HepG2 (cell line): ENCODE measurements around the gene ENTREP3.

Experiments
- CEBPG ChIP-seq: IDR thresholded peaks from 2 replicates; pipeline ENCODE4 v1.6.1; 2016
- CTCF ChIP-seq: sonication (generic); formaldehyde crosslinking; IDR thresholded peaks from 2 replicates; pipeline ENCODE4 v1.5.0; 2020; ENCODE audit warnings: mild to moderate bottlenecking, missing genetic modification reagents, moderate library complexity
- FOXP1 ChIP-seq, 2 experiments: fragments of 450-650 bp in 1 of 2; IDR thresholded peaks; 2 replicates each; pipeline ENCODE4 v1.6.1; 2017 to 2018; ENCODE audit warnings: antibody characterized with exemption in 1 of 2
- GMEB2 ChIP-seq: IDR thresholded peaks from 2 replicates; pipeline ENCODE4 v1.6.1; 2016; ENCODE audit warnings: missing biosample characterization, missing genetic modification reagents, low read depth
- KLF9 ChIP-seq: IDR thresholded peaks from 2 replicates; pipeline ENCODE4 v1.6.1; 2016; ENCODE audit warnings: low read depth
- RAD51 ChIP-seq: fragments of 450-650 bp; IDR thresholded peaks from 2 replicates; pipeline ENCODE4 v1.6.1; 2016; ENCODE audit warnings: borderline replicate concordance
- TCF7L2 ChIP-seq: IDR thresholded peaks from 2 replicates; pipeline ENCODE4 v1.6.1; 2011; ENCODE audit warnings: mild to moderate bottlenecking, low read depth, low read length, moderate library complexity
- ZNF501 ChIP-seq: sonication (generic); formaldehyde crosslinking; IDR thresholded peaks from 2 replicates; pipeline ENCODE4 v1.5.1; 2020; ENCODE audit warnings: mild to moderate bottlenecking, moderate library complexity, missing genetic modification reagents

GRCh38 chr1:155228096-155228427 lies 27.2 kb downstream of the ENTREP3 start:
- TF ChIP-seq CTCF (CRISPR knock-in tag) = no peak
- no peak for TF ChIP-seq CEBPG (CRISPR knock-in tag)
- no peak for TF ChIP-seq KLF9 (CRISPR knock-in tag)
- no peak for TF ChIP-seq FOXP1 (IDR thresholded peaks at IDR 0.05)
- TF ChIP-seq FOXP1 (CRISPR knock-in tag; IDR thresholded peaks at IDR 0.05) = no peak
- TF ChIP-seq ZNF501 (CRISPR knock-in tag) = no peak
- no peak for TF ChIP-seq TCF7L2
- TF ChIP-seq GMEB2 (CRISPR knock-in tag) = no peak
- no peak for TF ChIP-seq RAD51
